Breast epithelium (tissue), 3 donors: ENCODE results near the gene PKD2.

Experiments
- CTCF ChIP-seq, 3 donors: fragments of 450-650 bp; IDR thresholded peaks; one replicate each; pipeline ENCODE4 v1.5.1; 2016 to 2017; ENCODE audit warnings: antibody characterized with exemption in 3 of 3, mild to moderate bottlenecking in 3 of 3, moderate library complexity in 3 of 3
- POLR2A ChIP-seq: fragments of 450-650 bp; IDR thresholded peaks from one replicate; pipeline ENCODE4 v1.6.1; 2016; ENCODE audit warnings: antibody characterized with exemption, mild to moderate bottlenecking, moderate library complexity
- POLR2AphosphoS5 ChIP-seq, 3 donors: sonication (generic); formaldehyde crosslinking; IDR thresholded peaks; one replicate each; pipeline ENCODE4 v1.6.1; 2017; ENCODE audit warnings: antibody characterized with exemption in 3 of 3

GRCh38 chr4:88077911-88078524, 70.6 kb downstream of the PKD2 start:
- TF ChIP-seq CTCF (IDR thresholded peaks at IDR 0.05), result no peak
- no peak for TF ChIP-seq POLR2AphosphoS5 (IDR thresholded peaks at IDR 0.05)
- TF ChIP-seq POLR2A, result no peak
